K562 (cell line): ENCODE measurements around the gene CARD9. TPM values are rescaled to one million over a fixed set of nuclear protein-coding genes. Genes with fewer than 3 reads are reported as not detected.

Experiments
- CREB3L1 ChIP-seq: fragments of 450-650 bp; IDR thresholded peaks from 2 replicates; pipeline ENCODE4 v1.6.1; 2014; ENCODE audit warnings: low read depth, mild to moderate bottlenecking, moderate library complexity, borderline replicate concordance
- MXI1 ChIP-seq: IDR thresholded peaks from 2 replicates; pipeline ENCODE4 v1.6.1; 2011; ENCODE audit warnings: low read depth, mild to moderate bottlenecking, improper control_type of control experiment, low read length
- PKNOX1 ChIP-seq: fragments of 450-650 bp; IDR thresholded peaks from 2 replicates; pipeline ENCODE4 v1.6.1; 2016
- PRPF4 ChIP-seq: fragments of 200-400 bp; formaldehyde crosslinking; IDR thresholded peaks from one replicate; pipeline ENCODE4 v1.6.1; 2017; ENCODE audit warnings: low read length, low read depth, mild to moderate bottlenecking; ENCODE audit not compliant: insufficient read depth, poor library complexity, severe bottlenecking
- RERE ChIP-seq: sonication (generic); formaldehyde crosslinking; IDR thresholded peaks from 2 replicates; pipeline ENCODE4 v1.8.0; 2023; ENCODE audit warnings: missing genetic modification reagents, mild to moderate bottlenecking, borderline replicate concordance
- REST ChIP-seq, 2 experiments: fragments of 450-650 bp; formaldehyde crosslinking in 1 of 2; IDR thresholded peaks; 2 replicates each; pipeline versions ENCODE4 v1.4.0 to v1.6.1; 2014 to 2020; ENCODE audit warnings: mild to moderate bottlenecking in 2 of 2, borderline replicate concordance in 1 of 2, low read depth in 1 of 2
- ZNF277 ChIP-seq: fragments of 250-450 bp; sonication (Bioruptor Pico); IDR thresholded peaks from 2 replicates; pipeline ENCODE4 v1.8.0; 2022; ENCODE audit warnings: inconsistent platforms, mild to moderate bottlenecking, moderate library complexity, borderline replicate concordance
- polyA plus RNA-seq, 8 experiments: library from polyadenylated mRNA; depleted of rRNA in 4 of 8; stranded (reverse) in 5 of 8; unstranded in 3 of 8; fragments of >200 nt; fragmentation: Nextera tagmentation in 2 of 8; fragmentation: Illumina TruSeq in 1 of 8; extraction: Ambion mirVana in 2 of 8; extraction: Trizol in 1 of 8; gene quantifications; 2 replicates each; pipeline versions ENCODE4 v1.2.1 to v1.2.3, GENCODE V29; 2011 to 2014; ENCODE audit warnings: inconsistent platforms in 1 of 8, missing spikeins in 1 of 8
- total RNA-seq, 7 experiments: library from RNA; depleted of rRNA in 6 of 7; stranded (reverse); fragments of >200 nt in 6 of 7; fragmentation: Illumina TruSeq in 2 of 7; extraction: Trizol in 2 of 7; gene quantifications; 2 replicates each; pipeline versions ENCODE4 v1.2.1 to v1.2.3, GENCODE V29; 2011 to 2021; ENCODE audit warnings: low replicate concordance in 1 of 7

The CARD9 gene
- total and polyA plus RNA-seq, 9 of the 15 experiments (the other 6 are each of a cell fraction or from before 2014, with no cell fraction given): 1.7 to 53.0 (median 9.7) TPM

GRCh38 chr9:136327304-136327974, 46.0 kb downstream of the CARD9 start, which contains the start of gene GPSM1 (continued):
- 0 out of 2 replicates have a peak, but pooled peaks have one; percentile 18 for TF ChIP-seq REST (IDR thresholded peaks at IDR 0.05; ENCODE audit: borderline replicate concordance)
- no peak for TF ChIP-seq REST (CRISPR knock-in tag; IDR thresholded peaks at IDR 0.05; ENCODE audit: low read depth)
- no peak for TF ChIP-seq ZNF277 (CRISPR knock-in tag)
- TF ChIP-seq MXI1: no peak
- no peak for TF ChIP-seq RERE (CRISPR knock-in tag)
- TF ChIP-seq PRPF4: no peak
- peak; percentile 46; the same call in 1 of the 2 replicates for TF ChIP-seq CREB3L1
- TF ChIP-seq PKNOX1: no peak
